ENCODE data around the gene CLIC4.

Gene CLIC4

GRCh38 chr1:24825174-24825573 is 79.9 kb downstream of the CLIC4 start:
- DNase-seq, result no peak

GRCh38 chr1:24826510-24826909 is 81.3 kb downstream of the CLIC4 start:
- DNase-seq, result no peak

DNA sequence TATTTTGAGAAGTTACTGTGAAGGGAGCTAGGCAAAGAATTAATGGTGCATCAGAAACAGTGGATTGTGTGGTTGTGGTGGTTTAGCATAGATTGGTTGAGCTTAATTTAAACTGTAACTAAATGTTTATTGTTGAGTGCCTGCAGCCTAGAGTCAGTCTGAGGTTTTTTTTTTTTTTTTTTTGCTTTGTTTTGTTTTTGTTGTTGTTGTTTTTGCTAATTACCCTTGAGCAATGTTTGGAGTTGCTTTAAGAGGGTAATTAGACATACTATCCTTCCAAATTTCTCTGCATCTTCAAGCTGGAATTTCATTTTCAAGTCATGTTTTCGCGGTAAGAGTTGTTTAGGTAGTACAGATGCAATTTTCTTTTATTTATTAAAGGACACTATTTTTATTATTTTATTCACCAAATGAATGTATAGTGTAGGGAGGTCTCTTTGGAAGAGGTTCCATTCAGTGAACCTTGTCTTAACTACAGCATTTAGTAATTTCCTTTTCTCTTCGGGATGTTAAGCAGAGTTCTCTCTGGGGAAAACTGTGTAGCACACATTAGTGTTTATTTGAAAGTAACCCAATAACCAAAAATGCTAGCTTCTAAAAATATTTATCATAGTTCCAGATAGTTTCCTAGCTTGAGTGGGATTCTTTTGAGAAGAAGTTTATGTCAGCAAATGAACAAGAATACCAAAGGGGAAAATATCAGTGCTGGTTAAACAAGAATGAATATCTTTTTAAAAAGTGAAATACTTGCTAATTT is 82.3 kb downstream of the CLIC4 start:
- DNase-seq, result no peak

DNA sequence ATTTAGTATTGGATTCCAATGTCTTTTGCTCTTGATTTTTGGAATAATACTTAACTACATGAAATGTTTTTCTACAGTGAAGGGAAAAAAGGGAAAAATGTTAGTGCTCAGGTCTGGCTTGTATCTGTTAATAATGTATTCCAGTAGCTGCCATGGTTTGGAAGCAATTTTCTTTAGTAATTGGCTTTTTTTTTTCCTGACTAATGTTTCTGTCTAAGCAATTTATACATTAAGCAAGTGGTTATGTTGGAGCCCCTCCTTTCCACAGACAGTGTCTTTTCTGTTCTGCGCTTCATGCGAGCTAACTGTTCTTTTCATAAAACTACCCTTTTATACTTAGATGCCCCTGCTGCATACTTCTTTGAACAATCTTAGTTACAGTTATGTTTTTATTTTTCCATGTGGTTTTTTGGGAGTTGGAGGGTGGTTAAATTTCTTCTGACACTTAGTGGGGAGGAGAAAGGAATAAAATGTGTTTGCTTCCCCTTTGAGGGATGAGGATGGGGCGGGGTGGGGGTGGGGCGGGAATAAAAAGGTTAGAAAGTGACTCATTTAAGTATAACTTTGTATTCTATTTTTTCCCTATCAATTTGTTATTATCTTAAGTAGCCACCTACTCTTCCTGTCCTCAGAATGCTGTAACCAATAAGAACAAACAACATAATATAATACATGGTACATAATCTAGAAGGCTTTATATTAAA is 83.1 kb downstream of the CLIC4 start:
- DNase-seq, result no peak

DNA sequence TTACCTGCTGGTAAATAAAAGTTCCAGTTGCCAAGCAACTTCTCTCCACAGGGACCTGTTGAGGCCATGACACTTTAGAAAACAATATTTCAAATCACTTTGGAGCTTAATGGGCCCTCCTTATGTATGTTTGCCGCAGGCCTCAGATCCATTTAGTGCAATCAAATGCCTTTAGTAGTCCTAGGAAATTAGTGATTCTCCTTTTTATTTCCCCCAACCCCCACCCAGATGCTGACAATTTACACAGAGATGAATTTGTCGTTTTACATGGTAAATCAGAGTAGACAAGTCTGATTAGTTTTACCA is 83.6 kb downstream of the CLIC4 start:
- DNase-seq, result no peak

GRCh38 chr1:24830680-24831272 is 85.5 kb downstream of the CLIC4 start:
- DNase-seq, result no peak

GRCh38 chr1:24841593-24841992 is 96.3 kb downstream of the CLIC4 start:
- no peak for DNase-seq

GRCh38 chr1:24846671-24847070 is 101.4 kb downstream of the CLIC4 start:
- no peak for DNase-seq

- DNase-seq, result peak; percentile 79 to 85 (median 80)
These were observed 103.0 kb downstream of the CLIC4 start for GRCh38 chr1:24847995-24848881.

- no peak for DNase-seq
These were observed 104.5 kb downstream of the CLIC4 start for GRCh38 chr1:24849672-24850295.

GRCh38 chr1:24850328-24850920 is 105.2 kb downstream of the CLIC4 start:
- DNase-seq, result no peak

DNA sequence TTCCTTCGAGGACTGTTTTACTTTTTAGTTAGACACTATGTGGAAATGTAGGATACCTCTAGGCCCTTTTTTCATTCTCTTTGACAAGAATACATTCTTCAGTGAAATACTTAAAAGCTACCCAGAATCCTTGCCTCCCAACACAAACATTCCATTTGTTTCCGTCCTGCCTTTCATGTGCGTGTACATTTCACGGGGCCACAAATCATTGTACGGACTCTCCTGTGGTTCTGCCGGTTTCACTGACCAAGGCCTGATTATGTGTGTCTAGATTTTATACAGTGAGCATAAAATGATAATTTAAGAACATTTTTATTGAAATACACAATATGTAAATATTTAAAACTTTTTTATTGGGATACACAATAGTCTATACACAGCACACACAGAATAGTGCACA is 108.4 kb downstream of the CLIC4 start:
- no peak for DNase-seq

- no peak for DNase-seq
These were observed 110.2 kb downstream of the CLIC4 start for GRCh38 chr1:24855474-24855873.

- no peak for DNase-seq
These were observed 111.7 kb downstream of the CLIC4 start for GRCh38 chr1:24856787-24857506.

DNA sequence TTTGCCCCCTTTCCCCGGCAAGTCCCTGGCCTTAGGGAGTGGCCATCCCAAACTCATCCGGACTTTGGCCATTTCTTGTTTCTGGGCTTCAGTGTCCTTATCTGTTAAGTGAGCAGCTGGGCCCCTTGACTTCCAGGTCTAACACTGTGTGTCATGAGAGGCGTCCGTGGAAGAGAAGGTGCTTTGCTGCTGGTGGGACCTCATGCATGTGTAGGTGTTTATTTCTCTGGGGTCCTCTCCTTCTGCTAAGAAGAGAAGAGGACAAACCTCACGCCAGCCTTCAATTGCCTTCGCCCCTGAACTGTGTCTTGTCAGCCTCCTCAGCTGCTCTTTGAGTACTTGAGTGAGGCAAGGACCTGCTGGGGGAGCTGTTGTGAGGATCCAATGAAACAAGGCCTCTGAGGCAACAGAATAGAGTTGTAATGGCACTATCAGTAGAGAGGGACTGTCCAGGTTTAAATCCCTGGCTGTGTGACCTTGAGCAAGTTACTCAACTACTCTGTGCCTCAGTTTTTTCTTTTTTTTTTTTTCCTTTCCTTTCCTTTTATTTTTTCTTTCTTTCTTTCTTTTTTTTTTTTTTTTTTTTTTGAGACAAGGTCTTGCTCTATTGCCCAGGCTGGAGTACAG is 112.4 kb downstream of the CLIC4 start:
- DNase-seq, result no peak

- DNase-seq, result no peak
These were observed 113.0 kb downstream of the CLIC4 start for GRCh38 chr1:24858277-24858676.

GRCh38 chr1:24859063-24860010 is 114.1 kb downstream of the CLIC4 start:
- no peak for DNase-seq

- no peak for DNase-seq
These were observed 115.6 kb downstream of the CLIC4 start for GRCh38 chr1:24860841-24861240.

DNA sequence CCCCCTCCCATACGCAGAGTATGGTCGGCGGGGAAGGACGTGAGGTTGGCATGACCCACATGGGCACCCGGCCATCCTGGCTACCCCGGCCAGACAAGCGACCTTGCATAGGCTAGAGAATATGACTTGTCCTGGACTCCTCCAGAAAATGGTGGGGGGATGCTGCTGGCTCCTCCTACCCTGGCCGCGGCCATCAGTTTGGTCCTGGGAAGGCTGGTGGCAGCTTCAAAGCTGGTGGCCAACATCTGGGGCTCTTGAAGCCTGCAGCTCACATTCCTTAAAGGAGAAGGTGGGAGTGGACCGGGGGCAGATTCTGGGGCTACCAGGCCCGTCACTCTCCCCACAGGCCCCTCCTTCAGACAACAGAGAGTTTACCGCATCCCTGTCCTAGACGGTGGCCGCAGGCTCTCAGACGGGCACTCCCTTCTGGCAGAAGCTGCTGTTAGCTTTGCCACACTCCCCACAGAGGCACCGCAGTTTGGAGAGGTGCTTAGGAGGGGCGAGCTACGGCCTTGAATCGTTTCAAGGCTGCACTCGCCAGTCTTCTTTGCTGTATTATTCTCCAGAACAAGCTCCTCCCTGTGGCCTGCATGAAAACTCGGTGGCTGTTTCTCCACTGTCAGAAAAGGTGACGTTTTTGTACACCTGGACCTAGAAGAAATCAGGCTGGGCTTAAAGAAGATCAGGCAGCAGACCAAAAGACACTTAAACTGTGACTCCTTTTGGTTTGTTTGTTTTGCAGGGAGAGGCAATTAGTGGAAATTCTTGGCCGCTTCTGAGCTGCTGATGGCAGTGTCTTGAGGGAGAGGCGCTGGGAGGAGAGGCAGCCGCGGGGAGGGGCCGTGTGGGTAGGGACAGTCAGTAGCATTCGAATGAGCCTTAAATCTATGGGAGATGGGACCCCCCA is 116.8 kb downstream of the CLIC4 start:
- no peak for DNase-seq

All from activated CD4-positive, CD25-positive, alpha-beta regulatory T cell (primary cell).